Stimulated activated CD4-positive, alpha-beta T cell treated with anti-CD3 and anti-CD28 coated beads, Interleukin-1b, Interleukin-23, amount 100 ng/mL, for 1 hour (primary cell): Measurements from ENCODE around the gene OR51G1.
"Not testable (repeated sequence)": the region's sequence is repeated elsewhere in the genome, so short reads cannot be mapped to it uniquely, and the experiment has no call there.

Experiments used
- DNase-seq, 2 donors: peaks; one replicate each; pipeline ENCODE4 v3.0.0-alpha.2; 2020; ENCODE audit warnings: low read depth in 2 of 2

OR51G1 gene, protein sequence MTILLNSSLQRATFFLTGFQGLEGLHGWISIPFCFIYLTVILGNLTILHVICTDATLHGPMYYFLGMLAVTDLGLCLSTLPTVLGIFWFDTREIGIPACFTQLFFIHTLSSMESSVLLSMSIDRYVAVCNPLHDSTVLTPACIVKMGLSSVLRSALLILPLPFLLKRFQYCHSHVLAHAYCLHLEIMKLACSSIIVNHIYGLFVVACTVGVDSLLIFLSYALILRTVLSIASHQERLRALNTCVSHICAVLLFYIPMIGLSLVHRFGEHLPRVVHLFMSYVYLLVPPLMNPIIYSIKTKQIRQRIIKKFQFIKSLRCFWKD

DNA sequence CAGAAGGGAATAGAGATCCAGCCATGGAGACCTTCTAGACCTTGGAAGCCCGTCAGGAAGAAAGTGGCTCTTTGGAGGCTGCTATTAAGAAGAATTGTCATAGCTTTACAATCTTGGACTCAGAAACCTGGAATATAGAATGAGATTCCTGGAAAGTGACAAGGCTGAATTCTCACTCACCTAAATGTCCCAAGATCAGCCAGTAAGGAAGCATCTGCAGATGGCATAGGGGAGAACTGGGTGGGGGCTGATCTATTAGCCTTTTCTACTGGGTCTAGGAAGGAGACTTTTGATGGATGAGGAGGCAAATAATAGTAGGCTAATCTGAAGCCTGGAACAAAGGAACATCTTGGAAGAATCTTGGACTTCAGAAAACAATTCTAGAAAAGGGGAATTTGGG lies at the start of gene OR51G1:
OR51G1 (minus strand) TSS at position 101 of the 400 bp plus-strand sequence; CDS start at position 101, 0 bp downstream.
- no peak for DNase-seq

DNA sequence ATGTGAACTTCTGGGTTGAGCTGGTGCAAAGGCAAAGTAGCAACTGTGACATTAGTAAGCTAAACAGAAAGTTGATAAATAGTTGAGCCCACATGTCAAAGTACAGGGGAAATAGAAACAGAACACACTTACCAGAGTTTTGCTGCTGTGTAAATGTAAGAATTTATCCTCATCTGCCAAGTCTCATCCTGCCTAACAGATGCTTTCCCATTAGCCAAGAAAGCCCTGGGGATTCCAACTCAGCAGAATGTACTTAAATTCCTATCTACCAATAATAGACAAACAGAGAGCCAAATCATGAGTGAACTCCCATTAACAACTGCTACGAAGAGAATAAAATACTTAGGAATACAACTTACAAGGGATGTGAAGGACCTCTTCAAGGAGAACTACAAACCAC lies 38.7 kb upstream of the OR51G1 start:
- DNase-seq: no peak

DNA sequence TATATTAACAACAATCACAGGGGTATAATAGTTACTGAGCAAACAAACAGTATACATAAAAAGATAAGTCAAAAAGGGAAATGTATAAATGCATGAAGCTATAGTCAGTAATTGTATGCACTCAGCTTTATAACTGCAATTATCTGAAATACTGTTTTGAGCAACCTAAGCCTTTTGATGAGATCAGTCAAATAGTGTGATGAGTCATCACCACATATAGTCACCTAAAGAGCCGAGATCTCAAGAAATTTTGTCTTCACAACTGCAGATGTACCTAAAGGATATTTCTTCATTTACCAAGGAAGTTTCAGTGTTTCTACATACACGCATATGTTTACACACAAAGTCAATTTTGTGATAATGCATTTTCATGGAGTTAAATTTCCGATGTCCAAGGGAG lies 36.7 kb upstream of the OR51G1 start:
- no peak for DNase-seq

DNA sequence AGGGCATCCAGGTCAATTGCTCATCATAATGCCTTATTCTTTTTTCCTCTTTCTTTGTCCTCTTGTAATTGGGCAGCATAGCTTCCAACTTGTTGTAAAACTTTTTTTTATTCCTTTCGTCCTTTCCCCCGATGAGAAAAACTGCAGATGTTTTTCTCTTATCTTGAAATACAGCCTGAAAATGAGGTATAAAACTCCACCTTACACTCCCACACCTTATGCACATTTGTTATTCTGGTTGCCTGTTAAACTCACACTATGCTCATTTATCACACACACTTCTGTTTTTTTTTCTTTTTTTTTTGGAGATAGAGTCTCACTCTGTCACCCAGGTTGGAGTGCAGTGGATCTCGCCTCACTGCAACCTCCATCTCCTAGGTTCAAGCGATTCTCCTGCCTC lies 33.3 kb upstream of the OR51G1 start:
- DNase-seq: no peak

DNA sequence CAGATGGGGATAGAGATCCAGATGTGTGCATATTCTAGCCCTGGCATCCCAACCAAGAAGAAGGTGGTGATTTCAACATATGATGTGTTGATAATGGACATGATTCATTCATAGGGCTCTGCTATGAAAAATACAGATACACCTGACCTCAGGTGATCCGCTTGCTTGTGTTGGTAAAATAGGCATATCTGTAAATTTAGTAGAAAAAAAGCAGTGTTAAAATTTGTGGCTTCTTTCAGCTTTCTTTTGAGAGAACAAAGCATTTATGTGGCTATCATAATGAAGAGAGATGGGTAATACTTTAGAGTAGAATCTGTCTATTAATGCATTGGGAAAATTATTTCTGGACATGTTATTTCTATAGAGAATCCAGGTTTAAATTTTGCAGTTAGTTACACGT lies 31.5 kb upstream of the OR51G1 start, which contains the start of gene OR51A2:
OR51A2 (minus strand) TSS at position 101 of the 400 bp plus-strand sequence; CDS start at position 101, 0 bp downstream.
- not testable (repeated sequence) for DNase-seq

DNA sequence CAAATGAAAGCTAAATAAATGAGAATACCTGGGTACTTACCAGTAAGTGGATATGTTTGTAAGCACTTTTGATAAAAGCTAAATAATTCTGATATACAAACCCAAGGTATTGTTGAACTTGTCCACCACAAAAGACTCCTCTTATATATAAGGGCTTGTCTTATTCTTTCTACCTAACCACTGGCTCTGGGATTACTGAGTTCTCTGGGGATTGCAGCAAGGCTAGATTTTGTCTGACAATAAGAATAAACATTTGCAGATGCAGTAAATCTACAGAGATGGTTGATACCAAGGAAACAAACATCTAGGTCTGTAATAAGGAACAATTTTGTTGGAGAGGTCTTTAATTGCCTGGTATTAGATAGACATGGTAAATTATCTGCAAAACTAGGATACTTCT lies 23.4 kb upstream of the OR51G1 start, which contains the start of gene OR51A4:
OR51A4 (minus strand) TSS at position 101 of the 400 bp plus-strand sequence. CDS start 505 bp downstream, outside the sequence.
- DNase-seq: no peak

DNA sequence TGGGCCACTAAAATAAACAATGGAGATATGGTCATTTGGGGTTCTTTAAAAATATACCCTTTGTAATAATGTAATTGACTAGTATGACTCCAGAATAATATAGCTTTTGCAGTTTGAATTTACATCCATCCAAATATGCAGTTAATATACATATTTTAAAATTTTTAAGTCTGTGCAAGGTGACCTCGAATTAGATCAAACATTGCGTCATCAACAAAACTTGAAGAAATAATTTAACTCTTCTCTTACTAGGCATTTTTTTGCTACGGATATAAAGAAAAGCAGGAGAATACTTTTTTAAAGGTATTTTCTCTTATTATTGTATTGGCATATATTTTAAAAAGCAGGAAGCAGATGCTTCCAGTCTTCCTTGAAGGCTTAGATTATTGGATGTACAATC lies 12.6 kb upstream of the OR51G1 start:
- no peak for DNase-seq

DNA sequence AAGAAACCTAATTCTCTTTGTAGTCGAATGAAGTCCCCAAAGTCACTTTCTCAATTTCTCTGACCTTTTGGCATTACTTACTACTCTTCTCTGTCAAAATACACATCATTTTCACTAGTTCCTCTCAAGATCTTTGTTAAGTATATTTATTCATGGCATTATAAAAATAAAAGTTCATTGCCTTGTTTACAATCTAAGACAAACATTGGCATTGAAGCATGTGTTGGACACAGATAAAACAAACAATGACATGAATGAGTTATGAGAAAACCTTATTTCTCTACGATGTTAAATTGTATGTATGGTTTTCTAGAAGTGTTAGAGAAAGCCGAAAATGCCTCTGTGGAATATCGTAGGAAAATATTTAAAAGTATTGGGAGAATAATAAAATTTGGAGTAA lies 8.6 kb upstream of the OR51G1 start:
- no peak for DNase-seq

DNA sequence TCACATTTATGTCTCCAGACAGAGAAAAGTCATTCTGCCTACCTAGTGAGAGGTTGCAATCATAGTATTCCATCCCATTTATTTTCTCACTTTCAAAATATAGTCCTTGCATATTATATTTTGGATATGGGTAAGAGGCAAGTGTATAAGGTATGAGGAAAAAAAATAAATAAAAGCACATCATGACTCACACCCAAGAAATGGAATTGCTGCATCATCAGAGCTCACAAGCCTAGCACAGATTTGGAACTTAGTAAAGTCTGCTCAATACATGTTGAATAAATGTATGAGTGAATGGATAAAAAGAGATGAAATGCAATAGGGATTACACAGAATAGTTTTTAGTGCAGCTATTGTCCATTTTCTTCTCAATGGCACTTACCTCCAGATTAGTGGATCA lies 2.5 kb upstream of the OR51G1 start:
- DNase-seq: no peak

DNA sequence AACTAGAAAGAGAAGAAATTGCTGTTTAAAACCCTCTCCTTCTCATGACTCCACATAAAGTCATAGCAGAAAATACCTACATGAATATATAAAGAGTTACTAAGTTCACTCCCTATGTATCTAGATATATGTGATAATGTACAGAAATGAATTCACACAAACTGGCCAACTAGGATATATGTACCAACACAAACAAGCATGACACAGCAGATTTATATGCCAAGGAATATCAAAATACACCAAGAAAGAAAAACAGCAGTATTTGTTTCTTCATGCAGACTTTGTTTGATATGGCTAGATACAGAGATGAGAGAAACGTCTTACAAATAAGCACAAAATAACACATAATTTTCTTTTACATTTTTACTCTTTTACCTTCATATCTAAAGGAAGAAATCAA lies 1.8 kb downstream of the OR51G1 start:
- no peak for DNase-seq

DNA sequence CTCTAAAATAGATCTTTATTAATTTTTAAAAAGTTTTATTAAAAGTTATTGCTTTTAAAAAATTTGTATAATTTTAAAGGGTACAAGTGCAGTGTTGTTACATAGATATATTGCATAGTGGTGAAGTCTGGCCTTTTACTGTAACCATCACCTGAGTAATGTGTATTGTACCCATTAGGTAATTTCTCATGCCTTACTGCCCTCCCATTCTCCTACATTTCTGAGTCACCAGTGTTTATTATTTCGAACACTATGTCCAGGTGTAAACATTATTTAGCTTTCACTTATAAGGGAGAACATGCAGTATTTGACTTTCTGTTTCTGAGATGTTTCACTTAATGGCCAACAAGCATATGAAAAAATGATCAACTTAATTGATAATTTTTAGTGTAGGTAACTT lies 2.3 kb downstream of the OR51G1 start:
- DNase-seq: no peak

DNA sequence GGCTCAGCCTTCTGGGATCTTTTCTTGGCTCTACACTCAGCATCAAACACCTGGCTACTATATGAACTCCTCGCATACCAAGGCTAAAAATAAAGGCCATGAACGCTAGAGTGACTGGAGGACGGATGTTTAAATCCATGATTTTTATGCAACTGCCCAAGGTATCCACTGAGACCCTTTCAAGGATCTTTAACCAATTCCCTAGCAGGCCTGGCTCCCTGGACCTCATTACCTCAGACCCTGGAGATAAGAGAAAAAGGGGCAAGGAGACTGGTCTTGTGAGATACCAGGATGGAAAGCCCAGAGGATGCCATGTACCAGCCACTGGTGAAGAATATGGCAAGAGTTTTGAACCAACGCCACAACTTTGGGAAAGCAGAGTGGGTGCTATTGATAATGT lies 4.9 kb downstream of the OR51G1 start, which contains the start of gene OR51G2:
OR51G2 (minus strand) TSS at position 101 of the 400 bp plus-strand sequence. CDS start 3,687 bp downstream, outside the sequence.
- no peak for DNase-seq

DNA sequence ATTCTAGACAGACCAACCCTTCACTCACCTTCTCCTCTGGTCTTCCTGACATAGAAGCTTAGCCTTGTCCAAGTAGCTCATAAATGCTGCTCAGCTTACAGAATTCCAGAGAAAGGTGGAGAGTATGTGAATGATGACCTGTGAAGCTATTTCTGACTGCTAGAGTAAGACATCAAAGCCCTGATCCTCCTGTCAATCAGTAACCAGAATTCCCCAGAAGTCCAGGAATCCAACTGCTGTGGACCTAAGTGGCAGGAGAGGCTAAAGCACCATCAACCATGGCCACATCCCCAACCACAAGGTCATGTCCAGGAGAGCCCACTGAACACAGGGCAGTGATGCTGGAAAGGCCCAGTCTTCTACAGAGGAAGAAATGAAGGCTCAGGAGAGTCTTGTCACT lies 7.6 kb downstream of the OR51G1 start:
- DNase-seq: no peak

DNA sequence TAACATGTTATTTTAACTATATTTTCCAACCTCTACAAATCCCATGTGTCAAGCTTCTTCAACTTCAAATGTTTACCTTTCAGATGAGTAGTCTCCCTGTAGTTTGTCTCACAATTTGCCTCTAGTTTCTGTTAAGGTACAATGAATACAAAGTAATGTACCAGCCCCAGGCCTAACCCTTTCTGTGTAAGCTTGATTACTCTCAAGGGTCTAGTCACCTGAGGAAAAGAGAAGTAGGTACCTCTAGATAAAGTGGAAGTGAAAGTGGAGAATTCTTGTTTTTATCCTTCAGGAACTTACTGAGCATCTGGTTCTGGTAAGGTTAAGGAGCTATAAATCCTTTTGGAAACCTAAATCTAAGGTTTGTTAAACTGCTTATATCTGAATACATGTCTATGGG lies 20.7 kb downstream of the OR51G1 start, which contains the start of gene OR51A7:
OR51A7 (plus strand) TSS at position 300 of the 400 bp plus-strand sequence. CDS start 3,587 bp downstream, outside the sequence.
- DNase-seq: no peak

DNA sequence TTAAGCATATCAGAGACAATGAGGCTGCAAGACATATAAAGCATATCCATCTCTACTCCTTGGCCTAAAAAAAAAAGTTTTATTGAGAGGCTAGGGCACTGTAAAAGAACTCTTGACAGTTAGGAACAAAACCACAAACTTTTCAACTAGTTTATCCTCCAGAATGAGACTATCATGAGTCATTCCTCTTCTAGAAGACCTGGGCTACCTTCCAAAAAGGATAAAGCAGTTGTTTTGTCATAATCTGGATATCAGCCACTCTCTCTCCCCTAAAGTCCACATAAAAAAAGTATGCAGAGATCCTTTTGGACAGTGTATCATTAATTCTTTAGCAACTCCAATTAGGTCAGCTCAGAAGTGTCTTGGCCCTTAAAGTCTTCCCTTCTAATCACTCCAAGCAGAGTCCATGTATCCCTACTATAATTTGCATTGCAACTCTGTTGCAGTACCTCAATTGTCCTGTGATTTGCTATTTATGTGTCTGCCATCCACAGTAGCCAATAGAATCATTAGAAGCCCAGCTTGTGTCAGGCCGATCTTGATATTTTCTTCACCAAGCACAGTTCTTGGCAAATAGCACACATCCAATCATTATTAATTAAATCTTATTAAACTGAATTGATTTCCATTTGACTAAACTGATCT lies 32.0 kb downstream of the OR51G1 start:
- DNase-seq: no peak

DNA sequence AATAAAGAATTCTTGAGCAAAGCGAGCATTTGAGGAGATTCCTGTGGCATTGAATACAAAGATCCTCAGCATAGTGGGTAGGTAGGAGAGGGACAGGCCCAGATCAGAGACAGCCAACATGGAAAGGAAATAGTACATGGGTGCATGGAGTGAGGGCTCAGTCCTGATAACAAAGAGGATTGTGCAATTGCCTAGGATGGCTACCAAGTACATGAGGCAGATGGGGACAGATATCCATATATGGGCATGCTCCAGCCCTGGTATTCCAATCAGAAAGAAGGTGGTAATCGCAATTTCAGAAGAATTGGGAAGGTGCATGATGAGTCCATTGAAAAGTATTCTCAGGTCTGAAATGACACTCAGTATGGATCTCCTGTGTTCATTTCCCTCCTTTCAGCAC lies 33.9 kb downstream of the OR51G1 start:
- no peak for DNase-seq

DNA sequence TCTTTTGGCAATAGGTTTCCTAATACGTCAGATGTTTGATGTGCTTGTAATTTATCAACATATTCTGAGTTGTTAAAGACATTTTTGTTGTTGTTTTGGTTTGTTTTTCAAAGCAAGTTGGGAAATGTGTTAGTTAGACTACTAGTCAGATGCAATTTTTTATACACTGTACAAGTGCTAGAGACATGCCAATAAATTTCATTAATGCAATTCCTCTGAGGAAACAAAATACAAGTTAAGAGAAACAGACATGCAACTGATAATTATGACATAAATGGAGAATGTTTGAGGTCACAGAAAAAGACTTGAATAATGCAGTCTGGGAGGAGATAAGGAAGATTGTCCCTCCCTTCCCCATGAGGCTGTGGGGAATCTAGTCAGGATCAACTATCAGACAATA lies 36.5 kb downstream of the OR51G1 start:
- DNase-seq: no peak

DNA sequence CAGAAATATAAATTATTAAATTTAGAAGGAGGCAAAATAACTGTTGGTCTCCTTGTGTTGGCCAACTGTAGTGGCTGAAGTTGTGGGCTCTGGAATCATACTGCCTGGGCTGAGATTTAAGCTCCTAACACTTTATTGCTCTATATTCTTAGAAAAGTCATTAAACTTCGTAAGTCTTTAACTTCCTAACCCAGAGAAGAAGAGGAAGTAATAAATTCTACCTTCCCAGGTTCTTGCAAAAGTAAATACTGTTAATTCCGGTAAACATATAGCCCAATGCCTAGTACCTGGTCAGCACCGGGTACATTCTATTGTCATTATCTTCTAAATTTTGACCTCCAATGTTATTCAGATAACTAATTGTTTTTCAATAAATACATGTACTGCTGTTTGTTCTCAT lies 38.0 kb downstream of the OR51G1 start:
- no peak for DNase-seq

DNA sequence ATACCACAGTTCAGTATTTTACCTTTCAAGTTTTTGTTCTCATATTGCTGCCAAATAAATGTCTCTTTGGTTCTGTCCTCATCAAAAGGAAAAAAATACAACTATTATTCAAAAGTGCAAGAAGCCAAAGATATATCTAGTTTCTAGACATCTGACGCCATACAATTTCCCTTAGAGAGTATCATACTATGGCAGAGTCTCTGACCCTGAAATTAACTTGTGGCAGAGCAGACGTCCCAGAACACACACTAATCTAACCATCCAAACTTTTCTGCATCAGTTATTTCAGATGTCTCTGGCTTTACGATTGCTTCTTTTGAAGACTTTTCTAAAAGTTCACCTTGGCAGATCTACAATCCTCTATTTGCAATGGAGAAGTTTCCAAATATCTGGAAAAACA lies 39.8 kb downstream of the OR51G1 start:
- no peak for DNase-seq

DNA sequence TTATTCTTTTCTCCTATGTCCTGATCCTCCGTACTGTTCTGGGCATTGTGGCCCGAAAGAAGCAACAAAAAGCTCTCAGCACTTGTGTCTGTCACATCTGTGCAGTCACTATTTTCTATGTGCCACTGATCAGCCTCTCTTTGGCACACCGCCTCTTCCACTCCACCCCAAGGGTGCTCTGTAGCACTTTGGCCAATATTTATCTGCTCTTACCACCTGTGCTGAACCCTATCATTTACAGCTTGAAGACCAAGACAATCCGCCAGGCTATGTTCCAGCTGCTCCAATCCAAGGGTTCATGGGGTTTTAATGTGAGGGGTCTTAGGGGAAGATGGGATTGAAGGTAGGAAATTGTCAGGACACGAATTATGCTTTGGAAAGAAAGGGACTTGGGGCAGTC lies 41.6 kb downstream of the OR51G1 start:
- DNase-seq: no peak

DNA sequence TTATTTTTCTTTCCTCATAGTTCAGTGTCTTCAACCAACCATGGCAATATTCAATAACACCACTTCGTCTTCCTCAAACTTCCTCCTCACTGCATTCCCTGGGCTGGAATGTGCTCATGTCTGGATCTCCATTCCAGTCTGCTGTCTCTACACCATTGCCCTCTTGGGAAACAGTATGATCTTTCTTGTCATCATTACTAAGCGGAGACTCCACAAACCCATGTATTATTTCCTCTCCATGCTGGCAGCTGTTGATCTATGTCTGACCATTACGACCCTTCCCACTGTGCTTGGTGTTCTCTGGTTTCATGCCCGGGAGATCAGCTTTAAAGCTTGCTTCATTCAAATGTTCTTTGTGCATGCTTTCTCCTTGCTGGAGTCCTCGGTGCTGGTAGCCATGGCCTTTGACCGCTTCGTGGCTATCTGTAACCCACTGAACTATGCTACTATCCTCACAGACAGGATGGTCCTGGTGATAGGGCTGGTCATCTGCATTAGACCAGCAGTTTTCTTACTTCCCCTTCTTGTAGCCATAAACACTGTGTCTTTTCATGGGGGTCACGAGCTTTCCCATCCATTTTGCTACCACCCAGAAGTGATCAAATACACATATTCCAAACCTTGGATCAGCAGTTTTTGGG lies 42.2 kb downstream of the OR51G1 start, which contains the start of gene OR51T1:
OR51T1 (plus strand) TSS at position 41 of the 641 bp plus-strand sequence; CDS start at position 41, 0 bp downstream.
- no peak for DNase-seq

DNA sequence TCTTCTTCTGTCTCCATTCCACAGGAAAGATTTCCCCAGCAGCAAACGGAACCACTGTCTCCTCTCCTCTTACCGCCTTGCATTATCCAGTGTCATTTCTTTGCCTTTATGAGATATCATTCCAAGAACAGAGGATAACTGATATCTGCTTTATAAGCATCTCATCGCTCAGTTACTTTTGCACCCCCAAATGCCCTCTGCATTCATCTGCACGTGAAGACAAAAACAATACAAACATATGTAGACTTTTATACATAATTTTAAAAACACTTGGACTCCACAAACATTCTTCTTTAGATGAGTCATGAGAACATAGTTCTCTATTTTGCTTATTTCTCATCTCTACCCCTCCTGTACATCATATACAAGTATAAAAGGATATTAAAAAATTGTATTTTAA lies 43.0 kb downstream of the OR51G1 start:
- no peak for DNase-seq
